Measurements from ENCODE around the gene NOP14.

The NOP14 gene

GRCh38 chr4:2941138-2942036 lies 21.8 kb downstream of the NOP14 start:
- TF ChIP-seq, protein P1, sequence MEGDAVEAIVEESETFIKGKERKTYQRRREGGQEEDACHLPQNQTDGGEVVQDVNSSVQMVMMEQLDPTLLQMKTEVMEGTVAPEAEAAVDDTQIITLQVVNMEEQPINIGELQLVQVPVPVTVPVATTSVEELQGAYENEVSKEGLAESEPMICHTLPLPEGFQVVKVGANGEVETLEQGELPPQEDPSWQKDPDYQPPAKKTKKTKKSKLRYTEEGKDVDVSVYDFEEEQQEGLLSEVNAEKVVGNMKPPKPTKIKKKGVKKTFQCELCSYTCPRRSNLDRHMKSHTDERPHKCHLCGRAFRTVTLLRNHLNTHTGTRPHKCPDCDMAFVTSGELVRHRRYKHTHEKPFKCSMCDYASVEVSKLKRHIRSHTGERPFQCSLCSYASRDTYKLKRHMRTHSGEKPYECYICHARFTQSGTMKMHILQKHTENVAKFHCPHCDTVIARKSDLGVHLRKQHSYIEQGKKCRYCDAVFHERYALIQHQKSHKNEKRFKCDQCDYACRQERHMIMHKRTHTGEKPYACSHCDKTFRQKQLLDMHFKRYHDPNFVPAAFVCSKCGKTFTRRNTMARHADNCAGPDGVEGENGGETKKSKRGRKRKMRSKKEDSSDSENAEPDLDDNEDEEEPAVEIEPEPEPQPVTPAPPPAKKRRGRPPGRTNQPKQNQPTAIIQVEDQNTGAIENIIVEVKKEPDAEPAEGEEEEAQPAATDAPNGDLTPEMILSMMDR (IDR thresholded peaks at IDR 0.05), result no peak

- TF ChIP-seq, protein P1 (IDR thresholded peaks at IDR 0.05), result no peak
Measured at GRCh38 chr4:2940267-2941137, 22.7 kb downstream of the NOP14 start.

- TF ChIP-seq, protein P1 (IDR thresholded peaks at IDR 0.05), result no peak
Measured at GRCh38 chr4:2939383-2940243, 23.6 kb downstream of the NOP14 start.

- TF ChIP-seq, protein P1 (IDR thresholded peaks at IDR 0.05), result no peak
Measured at GRCh38 chr4:2938906-2939305, 24.3 kb downstream of the NOP14 start.

- TF ChIP-seq, protein P1 (IDR thresholded peaks at IDR 0.05), result no peak
Measured at GRCh38 chr4:2937986-2938385, 25.2 kb downstream of the NOP14 start.

DNA sequence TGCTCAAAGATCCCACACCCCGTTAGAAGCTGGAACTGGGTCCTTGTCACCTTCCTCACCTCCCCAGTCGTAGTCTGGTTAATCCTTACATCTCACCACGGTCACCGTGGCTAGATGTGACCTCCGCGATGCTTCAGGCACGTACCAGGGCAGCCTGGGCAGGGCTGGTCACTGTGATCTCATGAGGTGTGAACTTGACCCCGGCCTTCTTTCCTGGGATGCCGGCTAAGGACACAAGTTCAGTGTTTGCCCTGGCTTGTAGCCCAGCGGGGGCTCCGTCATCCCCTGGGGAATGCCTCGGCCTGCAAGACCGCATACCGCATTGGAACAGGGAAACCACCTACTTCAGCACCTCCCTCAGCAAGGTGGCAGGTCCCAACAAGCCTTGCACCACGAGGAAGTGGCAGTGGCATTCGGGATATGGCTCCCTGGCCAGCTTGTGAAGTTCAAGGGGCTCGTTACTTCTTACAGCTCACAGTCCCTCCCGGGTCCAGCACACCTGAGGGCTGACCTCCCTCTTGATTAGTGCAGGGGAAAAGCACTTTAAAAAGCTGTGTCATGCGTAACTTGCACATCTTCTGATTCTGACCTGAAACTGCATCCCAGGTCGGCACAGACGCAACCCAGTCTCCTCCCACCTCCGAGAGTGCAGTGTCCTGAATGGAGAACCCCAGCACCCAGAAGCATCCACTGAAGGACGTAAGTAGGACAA lies 25.9 kb downstream of the NOP14 start:
- TF ChIP-seq, protein P1 (IDR thresholded peaks at IDR 0.05), result no peak

Measured in LNCAP (cell line).